ENCODE data around the gene GPR150. TPM values are rescaled to one million over a fixed set of nuclear protein-coding genes. Genes with fewer than 3 reads are reported as not detected.

Gene GPR150
- total and polyA plus RNA-seq, 2 of the 13 experiments (the other 11 are each of a cell fraction or from before 2014, with no cell fraction given): 0.03 TPM; not detected in 1

DNA sequence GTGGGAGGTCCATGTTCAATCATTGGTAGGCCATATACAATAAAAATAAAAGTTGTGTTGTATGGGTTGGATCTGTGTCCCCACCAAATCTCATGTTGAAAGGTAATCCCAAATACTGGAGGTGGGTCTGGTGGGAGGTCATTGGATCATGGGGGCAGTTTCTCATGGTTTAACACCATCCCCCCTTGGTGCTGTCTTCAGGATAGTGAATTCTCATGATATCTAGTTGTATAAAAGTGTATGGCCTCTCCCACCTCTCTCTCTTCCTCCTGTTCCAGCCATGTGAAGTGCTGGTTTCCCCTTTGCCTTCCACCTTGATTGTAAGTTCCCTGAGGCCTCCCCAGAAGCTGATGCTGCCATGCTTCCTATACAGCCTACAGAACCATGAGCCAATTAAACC is 47.8 kb downstream of the GPR150 start:
- Histone ChIP-seq H3K4me2 (ENCODE audit: low read depth, low read length) (no peak overlapping the region), H3K4me3 (replicated peaks in 1 of 3; ENCODE audit: insufficient read depth in 1 of 3, low read depth in 2 of 3, low read length in 3 of 3) (no peak overlapping the region), H3K79me2 (ENCODE audit: insufficient read depth, low read length) (no peaks in the 10 kb centered on the region), H3K4me1 (ENCODE audit: insufficient read depth, low read length) (peaks cover 34% of the 10 kb centered on the region), H3K27me3 (ENCODE audit: control insufficient read depth in 1 of 2, insufficient read depth in 2 of 2, low read length in 2 of 2) (no peaks in the 10 kb centered on the region), H2AFZ (ENCODE audit: low read length) (no peak overlapping the region), H3K9ac (ENCODE audit: insufficient read depth, low read depth, low read length) (no peak overlapping the region), H4K20me1 (ENCODE audit: insufficient read depth, low read length) (no peaks in the 10 kb centered on the region), H3K36me3 (replicated peaks in 1 of 2; ENCODE audit: control insufficient read depth in 1 of 2, insufficient read depth in 2 of 2, low read length in 2 of 2) (no peaks in the 10 kb centered on the region), H3K27ac (ENCODE audit: extremely low read length, insufficient read depth, low read length) (no peak overlapping the region), H3K9me3 (ENCODE audit: low read length) (no peaks in the 10 kb centered on the region)
- in situ Hi-C loops (cut with HindIII; ENCODE audit: extremely low pct_ligation_motif_present, low pct_unique_long_range_greater_than_20kb): no loop called here
- intact Hi-C loops (cut with micrococcal nuclease; ENCODE audit: unreplicated experiment): no loop called here
- POLR2A ChIA-PET: interaction anchor here (1.0 kb wide), 1 partner anchor 21 kb away, joined by 3 read pairs; the partner anchor contains the start of gene RFESD
- ATAC-seq: no peak
- FAIRE-seq: no peak
- BruUV-seq (replicated peaks): no TSS peak
- CTCF ChIA-PET (ENCODE audit: low intra/inter-chr PET ratio, low total read pairs): no interaction called here
- no peak for DNase-seq (ENCODE audit: low spot score)
- TF ChIP-seq, protein P1, sequence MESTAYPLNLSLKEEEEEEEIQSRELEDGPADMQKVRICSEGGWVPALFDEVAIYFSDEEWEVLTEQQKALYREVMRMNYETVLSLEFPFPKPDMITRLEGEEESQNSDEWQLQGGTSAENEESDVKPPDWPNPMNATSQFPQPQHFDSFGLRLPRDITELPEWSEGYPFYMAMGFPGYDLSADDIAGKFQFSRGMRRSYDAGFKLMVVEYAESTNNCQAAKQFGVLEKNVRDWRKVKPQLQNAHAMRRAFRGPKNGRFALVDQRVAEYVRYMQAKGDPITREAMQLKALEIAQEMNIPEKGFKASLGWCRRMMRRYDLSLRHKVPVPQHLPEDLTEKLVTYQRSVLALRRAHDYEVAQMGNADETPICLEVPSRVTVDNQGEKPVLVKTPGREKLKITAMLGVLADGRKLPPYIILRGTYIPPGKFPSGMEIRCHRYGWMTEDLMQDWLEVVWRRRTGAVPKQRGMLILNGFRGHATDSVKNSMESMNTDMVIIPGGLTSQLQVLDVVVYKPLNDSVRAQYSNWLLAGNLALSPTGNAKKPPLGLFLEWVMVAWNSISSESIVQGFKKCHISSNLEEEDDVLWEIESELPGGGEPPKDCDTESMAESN (CRISPR knock-in tag; conservative IDR thresholded peaks at IDR 0.05): no peak
- no peak for TF ChIP-seq SAFB2 (CRISPR knock-in tag; IDR thresholded peaks at IDR 0.05; ENCODE audit: borderline replicate concordance, low read depth)
- TF ChIP-seq ZFY (CRISPR knock-in tag; IDR thresholded peaks at IDR 0.05): no peak
- no peak for TF ChIP-seq AGO1 (IDR thresholded peaks at IDR 0.05; ENCODE audit: low read depth, low read length, poor library complexity, severe bottlenecking)
- no peak for TF ChIP-seq STAT5B (CRISPR knock-in tag; IDR thresholded peaks at IDR 0.05)
- no peak for TF ChIP-seq ZKSCAN5 (CRISPR knock-in tag; IDR thresholded peaks at IDR 0.05)
- TF ChIP-seq HDAC1 (CRISPR knock-in tag; IDR thresholded peaks at IDR 0.05): no peak
- TF ChIP-seq IKZF4 (CRISPR knock-in tag; IDR thresholded peaks at IDR 0.05; ENCODE audit: borderline replicate concordance, low read depth, not compliant biosample characterization): no peak
- TF ChIP-seq, protein P2, sequence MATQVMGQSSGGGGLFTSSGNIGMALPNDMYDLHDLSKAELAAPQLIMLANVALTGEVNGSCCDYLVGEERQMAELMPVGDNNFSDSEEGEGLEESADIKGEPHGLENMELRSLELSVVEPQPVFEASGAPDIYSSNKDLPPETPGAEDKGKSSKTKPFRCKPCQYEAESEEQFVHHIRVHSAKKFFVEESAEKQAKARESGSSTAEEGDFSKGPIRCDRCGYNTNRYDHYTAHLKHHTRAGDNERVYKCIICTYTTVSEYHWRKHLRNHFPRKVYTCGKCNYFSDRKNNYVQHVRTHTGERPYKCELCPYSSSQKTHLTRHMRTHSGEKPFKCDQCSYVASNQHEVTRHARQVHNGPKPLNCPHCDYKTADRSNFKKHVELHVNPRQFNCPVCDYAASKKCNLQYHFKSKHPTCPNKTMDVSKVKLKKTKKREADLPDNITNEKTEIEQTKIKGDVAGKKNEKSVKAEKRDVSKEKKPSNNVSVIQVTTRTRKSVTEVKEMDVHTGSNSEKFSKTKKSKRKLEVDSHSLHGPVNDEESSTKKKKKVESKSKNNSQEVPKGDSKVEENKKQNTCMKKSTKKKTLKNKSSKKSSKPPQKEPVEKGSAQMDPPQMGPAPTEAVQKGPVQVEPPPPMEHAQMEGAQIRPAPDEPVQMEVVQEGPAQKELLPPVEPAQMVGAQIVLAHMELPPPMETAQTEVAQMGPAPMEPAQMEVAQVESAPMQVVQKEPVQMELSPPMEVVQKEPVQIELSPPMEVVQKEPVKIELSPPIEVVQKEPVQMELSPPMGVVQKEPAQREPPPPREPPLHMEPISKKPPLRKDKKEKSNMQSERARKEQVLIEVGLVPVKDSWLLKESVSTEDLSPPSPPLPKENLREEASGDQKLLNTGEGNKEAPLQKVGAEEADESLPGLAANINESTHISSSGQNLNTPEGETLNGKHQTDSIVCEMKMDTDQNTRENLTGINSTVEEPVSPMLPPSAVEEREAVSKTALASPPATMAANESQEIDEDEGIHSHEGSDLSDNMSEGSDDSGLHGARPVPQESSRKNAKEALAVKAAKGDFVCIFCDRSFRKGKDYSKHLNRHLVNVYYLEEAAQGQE (IDR thresholded peaks at IDR 0.05; ENCODE audit: borderline replicate concordance in 1 of 2, low read depth in 1 of 2, low read length in 2 of 2): no peak
- no peak for TF ChIP-seq MAF1 (CRISPR knock-in tag; IDR thresholded peaks at IDR 0.05; ENCODE audit: borderline replicate concordance)
- TF ChIP-seq, protein P3, sequence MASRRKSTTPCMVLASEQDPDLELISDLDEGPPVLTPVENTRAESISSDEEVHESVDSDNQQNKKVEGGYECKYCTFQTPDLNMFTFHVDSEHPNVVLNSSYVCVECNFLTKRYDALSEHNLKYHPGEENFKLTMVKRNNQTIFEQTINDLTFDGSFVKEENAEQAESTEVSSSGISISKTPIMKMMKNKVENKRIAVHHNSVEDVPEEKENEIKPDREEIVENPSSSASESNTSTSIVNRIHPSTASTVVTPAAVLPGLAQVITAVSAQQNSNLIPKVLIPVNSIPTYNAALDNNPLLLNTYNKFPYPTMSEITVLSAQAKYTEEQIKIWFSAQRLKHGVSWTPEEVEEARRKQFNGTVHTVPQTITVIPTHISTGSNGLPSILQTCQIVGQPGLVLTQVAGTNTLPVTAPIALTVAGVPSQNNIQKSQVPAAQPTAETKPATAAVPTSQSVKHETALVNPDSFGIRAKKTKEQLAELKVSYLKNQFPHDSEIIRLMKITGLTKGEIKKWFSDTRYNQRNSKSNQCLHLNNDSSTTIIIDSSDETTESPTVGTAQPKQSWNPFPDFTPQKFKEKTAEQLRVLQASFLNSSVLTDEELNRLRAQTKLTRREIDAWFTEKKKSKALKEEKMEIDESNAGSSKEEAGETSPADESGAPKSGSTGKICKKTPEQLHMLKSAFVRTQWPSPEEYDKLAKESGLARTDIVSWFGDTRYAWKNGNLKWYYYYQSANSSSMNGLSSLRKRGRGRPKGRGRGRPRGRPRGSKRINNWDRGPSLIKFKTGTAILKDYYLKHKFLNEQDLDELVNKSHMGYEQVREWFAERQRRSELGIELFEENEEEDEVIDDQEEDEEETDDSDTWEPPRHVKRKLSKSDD (CRISPR knock-in tag; IDR thresholded peaks at IDR 0.05; ENCODE audit: low read depth): no peak
